K562 (cell line): Measurements from ENCODE around the gene GATC. TPM values are rescaled to one million over a fixed set of nuclear protein-coding genes. Genes with fewer than 3 reads are reported as not detected.

Experiments
- ATAC-seq: fragments of 200-7000 bp; cut with Tn5 transposase; 3 replicates; pipeline ENCODE4 v1.9.1; 2020; ENCODE audit warnings: moderate library complexity
- BruUV-seq: library from RNA; stranded (reverse); fragments of 400-500 nt; replicated peaks from 2 replicates; lab custom pipeline; 2021; lab: Mats Ljungman, UMichigan
- CTCF ChIA-PET: fragments of 300-600 bp; formaldehyde crosslinking; extraction: SDS; loops from one replicate; lab custom pipeline; 2021; ENCODE audit warnings: low intra/inter-chr PET ratio; lab: Yijun Ruan, JAX
- POLR2A ChIA-PET: fragments of 300-600, 350-650 bp; sonication (Branson Sonifier 250); formaldehyde crosslinking; extraction: SDS; loops from one replicate; lab custom pipeline; 2021; ENCODE audit warnings: antibody characterized with exemption, inconsistent platforms; lab: Yijun Ruan, JAX
- DNase-seq, 4 experiments: peaks; one replicate each; pipeline versions ENCODE4 v3.0.0 to v3.0.0-alpha.2; 2011 to 2018; ENCODE audit warnings: low spot score in 3 of 4, mixed read lengths in 3 of 4; ENCODE audit errors: extremely low read depth in 1 of 4
- FAIRE-seq: peaks from 2 replicates; lab custom pipeline; 2011; peaks lifted over from hg19 to GRCh38; lab: Jason Lieb, UNC
- H2AFZ ChIP-seq: 2 replicates; pipeline ENCODE4 v1.6.0; 2011; ENCODE audit warnings: low read depth, low read length, control low read depth, inconsistent platforms
- H3K27ac ChIP-seq: fragments of 200-600 bp; 3 replicates; pipeline ENCODE4 v1.8.0; 2011; ENCODE audit warnings: low read depth, mild to moderate bottlenecking, control low read depth, inconsistent platforms, low read length, moderate library complexity, mixed read lengths; ENCODE audit errors: extremely low read depth
- H3K27me3 ChIP-seq, 2 experiments: fragments of 300-600 bp in 1 of 2; 2 replicates in 1 of 2; 3 replicates in 1 of 2; pipeline versions ENCODE4 v1.6.0 to v1.8.0; 2011; ENCODE audit warnings: inconsistent platforms in 2 of 2, low read length in 2 of 2, mild to moderate bottlenecking in 1 of 2, mixed read lengths in 1 of 2, moderate library complexity in 1 of 2; ENCODE audit not compliant: control insufficient read depth in 2 of 2, insufficient read depth in 2 of 2
- H3K36me3 ChIP-seq: fragments of 300-600 bp; 3 replicates; pipeline ENCODE4 v1.8.0; 2011; ENCODE audit warnings: mild to moderate bottlenecking, low read length, inconsistent platforms; ENCODE audit not compliant: control insufficient read depth, insufficient read depth
- H3K4me1 ChIP-seq, 2 experiments: fragments of 200-600 bp in 1 of 2; replicated peaks in 1 of 2; 2 replicates in 1 of 2; 3 replicates in 1 of 2; pipeline versions ENCODE4 v1.5.1 to v1.8.0; 2011; ENCODE audit warnings: inconsistent platforms in 2 of 2, low read length in 2 of 2, mild to moderate bottlenecking in 1 of 2, mixed read lengths in 1 of 2, moderate library complexity in 1 of 2; ENCODE audit not compliant: control insufficient read depth in 2 of 2, insufficient read depth in 2 of 2
- H3K4me2 ChIP-seq: 2 replicates; pipeline ENCODE4 v1.6.1; 2011; ENCODE audit warnings: low read length, control low read depth, inconsistent platforms, mixed read lengths; ENCODE audit not compliant: insufficient read depth
- H3K4me3 ChIP-seq: fragments of 200-600 bp; sonication (generic), shearing (Covaris generic); 2 replicates; pipeline ENCODE4 v1.5.1; 2016; ENCODE audit warnings: control low read depth, inconsistent platforms
- H3K79me2 ChIP-seq: fragments of 200-600 bp; 3 replicates; pipeline ENCODE4 v1.8.0; 2011; ENCODE audit warnings: low read length, inconsistent platforms; ENCODE audit not compliant: control insufficient read depth, insufficient read depth
- H3K9ac ChIP-seq, 2 experiments: 2 replicates each; pipeline versions ENCODE4 v1.6.0 to v1.6.1; 2011; ENCODE audit warnings: low read depth in 2 of 2, low read length in 2 of 2, control low read depth in 1 of 2, inconsistent platforms in 1 of 2, mild to moderate bottlenecking in 1 of 2, mixed read lengths in 1 of 2; ENCODE audit not compliant: insufficient read depth in 1 of 2
- H3K9me1 ChIP-seq: one replicate; pipeline ENCODE4 v1.6.0; 2011; ENCODE audit warnings: inconsistent platforms, mild to moderate bottlenecking, low read length, moderate library complexity; ENCODE audit not compliant: control insufficient read depth, insufficient read depth
- H3K9me3 ChIP-seq: replicated peaks from 2 replicates; pipeline ENCODE4 v1.5.1; 2011; ENCODE audit warnings: low read depth, low read length, inconsistent platforms; ENCODE audit not compliant: control insufficient read depth, insufficient read depth
- H4K20me1 ChIP-seq: replicated peaks from 2 replicates; pipeline ENCODE4 v1.6.1; 2011; ENCODE audit warnings: low read length, inconsistent platforms, mixed read lengths; ENCODE audit not compliant: control insufficient read depth, insufficient read depth
- ATF7 ChIP-seq: fragments of 450-650 bp; IDR thresholded peaks from 2 replicates; pipeline ENCODE4 v1.7.1; 2014; ENCODE audit warnings: mild to moderate bottlenecking, moderate library complexity
- CBX1 ChIP-seq: sonication (generic); IDR thresholded peaks from 2 replicates; pipeline ENCODE4 v1.6.1; 2016; ENCODE audit warnings: antibody characterized with exemption, low read depth, mild to moderate bottlenecking
- CBX5 ChIP-seq: IDR thresholded peaks from 2 replicates; pipeline ENCODE4 v1.6.1; 2014; ENCODE audit warnings: low read depth, borderline replicate concordance
- CEBPZ ChIP-seq: fragments of 150-350 bp; IDR thresholded peaks from 2 replicates; pipeline ENCODE4 v1.6.1; 2014; ENCODE audit warnings: low read depth, mild to moderate bottlenecking, low read length, borderline replicate concordance
- CLOCK ChIP-seq: fragments of 250-450 bp; sonication (Bioruptor Pico); IDR thresholded peaks from 2 replicates; pipeline ENCODE4 v1.4.0; 2020; ENCODE audit warnings: mild to moderate bottlenecking, moderate library complexity, borderline replicate concordance
- DACH1 ChIP-seq: fragments of 450-650 bp; IDR thresholded peaks from 2 replicates; pipeline ENCODE4 v1.6.1; 2018; ENCODE audit not compliant: partially characterized antibody
- MEF2A ChIP-seq: IDR thresholded peaks from 2 replicates; pipeline ENCODE4 v1.6.1; 2011; ENCODE audit warnings: low read depth, mild to moderate bottlenecking, low read length, moderate library complexity; ENCODE audit not compliant: control insufficient read depth
- TFAM ChIP-seq: fragments of 250-450 bp; sonication (Bioruptor Pico); conservative IDR thresholded peaks from 2 replicates; pipeline ENCODE4 v1.5.0; 2021; ENCODE audit warnings: mild to moderate bottlenecking, moderate library complexity
- ZNF165 ChIP-seq: fragments of 250-450 bp; sonication (Bioruptor Pico); IDR thresholded peaks from 2 replicates; pipeline ENCODE4 v1.4.0; 2020; ENCODE audit warnings: borderline replicate concordance
- ZNF77 ChIP-seq: fragments of 250-450 bp; sonication (Bioruptor Pico); IDR thresholded peaks from 2 replicates; pipeline ENCODE4 v1.5.0; 2020
- WGBS: fragments of 100-300 bp; shearing (Covaris generic); methylation state at CpG from one replicate; pipeline ENCODE4 v1.1.6; 2016; ENCODE audit warnings: low coverage, mixed read lengths; ENCODE audit not compliant: insufficient coverage; ENCODE audit errors: missing lambda C conversion rate; 5-methylcytosine and 5-hydroxymethylcytosine counted together
- in situ Hi-C: fragments of 300-500 bp; cut with MboI; formaldehyde crosslinking; loops from 4 replicates; pipeline ENCODE4 v1.15.0; 2018; ENCODE audit warnings: inconsistent platforms, mixed read lengths
- intact Hi-C: fragments of 100-400 bp; cut with micrococcal nuclease; formaldehyde crosslinking; loops from 2 replicates; pipeline ENCODE4 v1.14.2; 2022
- polyA plus RNA-seq, 8 experiments: library from polyadenylated mRNA; depleted of rRNA in 4 of 8; stranded (reverse) in 5 of 8; unstranded in 3 of 8; fragments of >200 nt; fragmentation: Nextera tagmentation in 2 of 8; fragmentation: Illumina TruSeq in 1 of 8; extraction: Ambion mirVana in 2 of 8; extraction: Trizol in 1 of 8; gene quantifications; 2 replicates each; pipeline versions ENCODE4 v1.2.1 to v1.2.3, GENCODE V29; 2011 to 2014; ENCODE audit warnings: inconsistent platforms in 1 of 8, missing spikeins in 1 of 8
- total RNA-seq, 7 experiments: library from RNA; depleted of rRNA in 6 of 7; stranded (reverse); fragments of >200 nt in 6 of 7; fragmentation: Illumina TruSeq in 2 of 7; extraction: Trizol in 2 of 7; gene quantifications; 2 replicates each; pipeline versions ENCODE4 v1.2.1 to v1.2.3, GENCODE V29; 2011 to 2021; ENCODE audit warnings: low replicate concordance in 1 of 7
- TF ChIP-seq, protein P1 (sequence below): IDR thresholded peaks from 3 replicates; pipeline ENCODE4 v1.6.1; 2011; ENCODE audit warnings: borderline replicate concordance, mild to moderate bottlenecking; ENCODE audit not compliant: insufficient read length, insufficient read depth
- TF ChIP-seq, protein P2 (sequence below): fragments of 250-450 bp; sonication (Bioruptor Pico); IDR thresholded peaks from 2 replicates; pipeline ENCODE4 v1.5.0; 2022; ENCODE audit warnings: mild to moderate bottlenecking

GATC gene
- total and polyA plus RNA-seq, 9 of the 15 experiments (the other 6 are each of a cell fraction or from before 2014, with no cell fraction given) = 5.8 to 52.6 (median 28.2) TPM

DNA sequence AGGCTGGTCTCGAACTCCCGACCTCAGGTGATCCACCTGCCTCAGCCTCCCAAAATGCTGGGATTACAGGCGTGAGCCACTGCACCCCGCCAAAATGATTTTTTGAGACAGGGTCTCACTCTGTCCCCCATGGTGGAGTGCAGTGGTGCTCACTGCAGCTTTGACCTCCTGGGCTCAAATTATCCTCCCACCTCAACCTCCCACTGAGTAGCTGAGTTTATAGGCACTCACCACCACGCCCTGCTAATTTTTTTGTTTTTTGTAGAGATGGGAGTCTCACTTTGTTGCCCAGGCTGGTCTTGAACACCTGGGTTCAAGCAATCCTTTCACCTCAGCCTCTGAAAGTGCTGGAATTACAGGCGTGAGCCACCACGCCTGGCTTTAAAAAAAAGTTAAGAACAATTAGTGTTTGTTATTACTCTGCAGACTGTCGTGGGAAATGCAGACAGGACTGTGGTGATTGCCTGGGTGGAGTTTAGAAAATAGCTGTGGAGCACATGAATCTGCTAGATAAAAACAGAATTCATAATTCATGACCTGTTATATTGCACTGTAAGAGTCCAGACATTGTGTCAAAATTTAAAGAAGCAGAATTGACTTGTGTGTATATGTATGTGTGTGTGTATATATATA, 17.5 kb upstream of the GATC start:
- CTCF ChIA-PET = interaction anchor here (3.3 kb wide), 1 partner anchor 72 kb away, joined by 42 read pairs; no protein-coding TSS in a partner anchor
- POLR2A ChIA-PET = interaction anchor here (1.5 to 3.4 kb wide), 2 partner anchors 62 to 136 kb away, joined by 10 to 18 read pairs; partner anchors contain the start of genes RNU4-1 and RNU4-2
- in situ Hi-C loops = no loop called here
- TF ChIP-seq TFAM (CRISPR knock-in tag) (no peak), DACH1 (no peak), CBX1 (no peak), ZNF165 (CRISPR knock-in tag) (no peak), CBX5 (no peak), ZNF77 (CRISPR knock-in tag) (no peak), CLOCK (no peak), ATF7 (no peak), MEF2A (no peak), CEBPZ (no peak)
- TF ChIP-seq, protein P1, sequence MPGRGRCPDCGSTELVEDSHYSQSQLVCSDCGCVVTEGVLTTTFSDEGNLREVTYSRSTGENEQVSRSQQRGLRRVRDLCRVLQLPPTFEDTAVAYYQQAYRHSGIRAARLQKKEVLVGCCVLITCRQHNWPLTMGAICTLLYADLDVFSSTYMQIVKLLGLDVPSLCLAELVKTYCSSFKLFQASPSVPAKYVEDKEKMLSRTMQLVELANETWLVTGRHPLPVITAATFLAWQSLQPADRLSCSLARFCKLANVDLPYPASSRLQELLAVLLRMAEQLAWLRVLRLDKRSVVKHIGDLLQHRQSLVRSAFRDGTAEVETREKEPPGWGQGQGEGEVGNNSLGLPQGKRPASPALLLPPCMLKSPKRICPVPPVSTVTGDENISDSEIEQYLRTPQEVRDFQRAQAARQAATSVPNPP = no peak
- TF ChIP-seq, protein P2, sequence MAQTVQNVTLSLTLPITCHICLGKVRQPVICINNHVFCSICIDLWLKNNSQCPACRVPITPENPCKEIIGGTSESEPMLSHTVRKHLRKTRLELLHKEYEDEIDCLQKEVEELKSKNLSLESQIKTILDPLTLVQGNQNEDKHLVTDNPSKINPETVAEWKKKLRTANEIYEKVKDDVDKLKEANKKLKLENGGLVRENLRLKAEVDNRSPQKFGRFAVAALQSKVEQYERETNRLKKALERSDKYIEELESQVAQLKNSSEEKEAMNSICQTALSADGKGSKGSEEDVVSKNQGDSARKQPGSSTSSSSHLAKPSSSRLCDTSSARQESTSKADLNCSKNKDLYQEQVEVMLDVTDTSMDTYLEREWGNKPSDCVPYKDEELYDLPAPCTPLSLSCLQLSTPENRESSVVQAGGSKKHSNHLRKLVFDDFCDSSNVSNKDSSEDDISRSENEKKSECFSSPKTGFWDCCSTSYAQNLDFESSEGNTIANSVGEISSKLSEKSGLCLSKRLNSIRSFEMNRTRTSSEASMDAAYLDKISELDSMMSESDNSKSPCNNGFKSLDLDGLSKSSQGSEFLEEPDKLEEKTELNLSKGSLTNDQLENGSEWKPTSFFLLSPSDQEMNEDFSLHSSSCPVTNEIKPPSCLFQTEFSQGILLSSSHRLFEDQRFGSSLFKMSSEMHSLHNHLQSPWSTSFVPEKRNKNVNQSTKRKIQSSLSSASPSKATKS (CRISPR knock-in tag) = no peak

More for the DNA sequence above, 17.5 kb upstream of the GATC start:
- FAIRE-seq = no peak
- Histone ChIP-seq H3K4me3 (no peak overlapping the region), H3K9ac (no peak overlapping the region), H3K27ac (no peak overlapping the region), H3K9me3 (no peaks in the 10 kb centered on the region; the same call in 1 of the 2 replicates), H3K4me2 (no peak overlapping the region), H3K9me1 (no peaks in the 10 kb centered on the region), H2AFZ (no peak overlapping the region), H3K27me3 (peaks cover 5 to 15% of the 10 kb centered on the region in 2 experiments; a peak in 3 of 5 replicates), H4K20me1 (0 out of 2 replicates have a peak, but pooled peaks cover 3% of the 10 kb centered on the region), H3K79me2 (no peaks in the 10 kb centered on the region), H3K36me3 (no peaks in the 10 kb centered on the region), H3K4me1 (peaks cover 0 to 5% of the 10 kb centered on the region in 2 experiments; a peak in 2 of 5 replicates)
- intact Hi-C loops = no loop called here
- WGBS = 0% methylated on average over 8 of the region's 8 CpGs
- ATAC-seq = no peak
- BruUV-seq = no TSS peak
- DNase-seq = no peak
